ENCODE data around the gene DNAJC22. TPM values are rescaled to one million over a fixed set of nuclear protein-coding genes. Genes with fewer than 3 reads are reported as not detected.

The DNAJC22 gene
- total and polyA plus RNA-seq, 2 donors from 2014 or later = 15.1 to 16.2 TPM

DNA sequence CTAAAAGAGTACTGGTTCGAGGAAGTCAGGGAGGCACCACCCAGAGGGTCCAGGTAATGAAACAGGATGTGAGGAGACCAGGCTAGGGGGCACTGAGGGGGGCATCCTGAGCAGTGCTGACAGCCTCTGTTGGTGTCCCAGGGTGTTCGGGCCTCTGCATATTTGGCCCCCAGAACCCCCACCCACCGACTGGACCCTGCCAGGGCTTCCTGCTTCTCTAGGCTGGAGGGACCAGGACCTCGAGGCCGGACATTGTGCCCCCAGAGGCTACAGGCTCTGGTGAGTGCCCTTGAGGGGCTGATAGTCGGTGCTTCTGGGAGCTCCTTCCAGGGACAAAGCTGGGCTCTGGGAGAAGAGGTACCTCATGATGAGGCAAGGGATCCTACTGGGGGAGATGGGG is 21.1 kb upstream of the DNAJC22 start:
- Histone ChIP-seq H3K27ac (ENCODE audit: low read depth in 2 of 2, low read length in 2 of 2) (no peak overlapping the region), H3K9me3 (ENCODE audit: control insufficient read depth in 2 of 3, insufficient read depth in 1 of 3, low read length in 3 of 3) (no peaks in the 10 kb centered on the region), H3K36me3 (ENCODE audit: control insufficient read depth in 2 of 3, insufficient read depth in 3 of 3, low read length in 3 of 3) (no peaks in the 10 kb centered on the region), H3K4me1 (ENCODE audit: control insufficient read depth in 2 of 3, insufficient read depth in 2 of 3, low read depth in 1 of 3, low read length in 3 of 3) (peaks cover 0 to 9% (median 0%) of the 10 kb centered on the region in 3 donors), H3K9ac (ENCODE audit: low read length in 3 of 3) (no peak overlapping the region), H3K27me3 (ENCODE audit: control insufficient read depth, insufficient read depth, low read length) (no peaks in the 10 kb centered on the region), H3K4me3 (ENCODE audit: low read length in 3 of 3) (no peak overlapping the region)
- FAIRE-seq (no peak), DNase-seq (no peak)
- TF ChIP-seq, protein P1, sequence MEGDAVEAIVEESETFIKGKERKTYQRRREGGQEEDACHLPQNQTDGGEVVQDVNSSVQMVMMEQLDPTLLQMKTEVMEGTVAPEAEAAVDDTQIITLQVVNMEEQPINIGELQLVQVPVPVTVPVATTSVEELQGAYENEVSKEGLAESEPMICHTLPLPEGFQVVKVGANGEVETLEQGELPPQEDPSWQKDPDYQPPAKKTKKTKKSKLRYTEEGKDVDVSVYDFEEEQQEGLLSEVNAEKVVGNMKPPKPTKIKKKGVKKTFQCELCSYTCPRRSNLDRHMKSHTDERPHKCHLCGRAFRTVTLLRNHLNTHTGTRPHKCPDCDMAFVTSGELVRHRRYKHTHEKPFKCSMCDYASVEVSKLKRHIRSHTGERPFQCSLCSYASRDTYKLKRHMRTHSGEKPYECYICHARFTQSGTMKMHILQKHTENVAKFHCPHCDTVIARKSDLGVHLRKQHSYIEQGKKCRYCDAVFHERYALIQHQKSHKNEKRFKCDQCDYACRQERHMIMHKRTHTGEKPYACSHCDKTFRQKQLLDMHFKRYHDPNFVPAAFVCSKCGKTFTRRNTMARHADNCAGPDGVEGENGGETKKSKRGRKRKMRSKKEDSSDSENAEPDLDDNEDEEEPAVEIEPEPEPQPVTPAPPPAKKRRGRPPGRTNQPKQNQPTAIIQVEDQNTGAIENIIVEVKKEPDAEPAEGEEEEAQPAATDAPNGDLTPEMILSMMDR (IDR thresholded peaks at IDR 0.05; ENCODE audit: borderline replicate concordance, extremely low read depth, insufficient read depth) = no peak
- intact Hi-C loops (cut with DNase I) = no loop called here

DNA sequence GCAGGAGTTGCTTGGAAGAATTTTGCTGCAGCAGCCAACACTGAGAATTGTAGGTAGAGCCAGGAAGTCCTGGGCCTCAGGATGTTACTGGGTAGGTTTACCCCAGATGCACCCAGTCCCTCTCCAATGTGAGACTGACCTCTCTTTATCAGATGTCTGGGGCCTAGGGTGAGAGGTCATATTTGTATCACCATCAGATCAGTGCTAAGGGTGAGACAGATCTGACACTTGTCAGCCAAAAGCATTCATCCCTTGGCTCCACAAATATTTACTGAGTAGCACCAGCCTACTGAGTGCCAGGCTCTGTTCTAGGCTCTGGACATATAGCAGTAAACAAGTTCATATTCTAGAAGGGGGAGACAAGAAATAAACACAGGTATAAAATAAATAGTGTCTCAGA is 19.3 kb upstream of the DNAJC22 start:
- TF ChIP-seq, protein P1 (IDR thresholded peaks at IDR 0.05; ENCODE audit: borderline replicate concordance, extremely low read depth, insufficient read depth) = no peak
- H3K27me3 ChIP-seq (ENCODE audit: control insufficient read depth, insufficient read depth, low read length) = no peaks in the 10 kb centered on the region
- no peak overlapping the region for H3K27ac ChIP-seq (ENCODE audit: low read depth in 2 of 2, low read length in 2 of 2)
- H3K9me3 ChIP-seq (ENCODE audit: control insufficient read depth in 2 of 3, insufficient read depth in 1 of 3, low read length in 3 of 3) = no peaks in the 10 kb centered on the region
- H3K4me3 ChIP-seq (ENCODE audit: low read length in 3 of 3) = no peak overlapping the region
- FAIRE-seq = no peak
- no peak overlapping the region for H3K9ac ChIP-seq (ENCODE audit: low read length in 3 of 3)
- peaks cover 0 to 9% (median 0%) of the 10 kb centered on the region in 3 donors for H3K4me1 ChIP-seq (ENCODE audit: control insufficient read depth in 2 of 3, insufficient read depth in 2 of 3, low read depth in 1 of 3, low read length in 3 of 3)
- no peak for DNase-seq
- no peaks in the 10 kb centered on the region for H3K36me3 ChIP-seq (ENCODE audit: control insufficient read depth in 2 of 3, insufficient read depth in 3 of 3, low read length in 3 of 3)
- intact Hi-C loops (cut with DNase I) = no loop called here

DNA sequence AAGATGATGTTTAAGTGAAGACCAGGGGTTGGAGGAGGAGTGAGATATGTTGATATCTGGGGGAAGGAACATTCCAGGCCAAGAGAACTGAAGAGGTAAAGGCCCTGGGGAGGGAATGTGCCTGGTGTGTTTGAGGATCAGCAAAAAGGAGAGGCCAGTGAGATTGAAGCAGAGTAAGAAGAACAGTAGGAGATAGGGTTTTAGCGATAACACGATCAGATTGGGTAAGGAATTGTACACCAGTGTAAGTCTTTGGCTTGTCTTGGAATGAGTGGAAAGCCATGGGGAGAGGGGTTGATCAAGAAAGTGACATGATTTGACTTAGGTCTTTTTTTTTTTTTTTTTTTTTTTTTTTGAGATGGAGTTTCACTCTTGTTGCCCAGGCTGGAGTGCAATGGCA is 18.8 kb upstream of the DNAJC22 start:
- intact Hi-C loops (cut with DNase I) = no loop called here
- DNase-seq (no peak), FAIRE-seq (no peak)
- H3K4me3 ChIP-seq (ENCODE audit: low read length in 3 of 3) = no peak overlapping the region
- H3K9ac ChIP-seq (ENCODE audit: low read length in 3 of 3) = no peak overlapping the region
- no peaks in the 10 kb centered on the region for H3K27me3 ChIP-seq (ENCODE audit: control insufficient read depth, insufficient read depth, low read length)
- H3K4me1 ChIP-seq (ENCODE audit: control insufficient read depth in 2 of 3, insufficient read depth in 2 of 3, low read depth in 1 of 3, low read length in 3 of 3) = peaks cover 0 to 9% (median 0%) of the 10 kb centered on the region in 3 donors
- no peaks in the 10 kb centered on the region for H3K9me3 ChIP-seq (ENCODE audit: control insufficient read depth in 2 of 3, insufficient read depth in 1 of 3, low read length in 3 of 3)
- no peaks in the 10 kb centered on the region for H3K36me3 ChIP-seq (ENCODE audit: control insufficient read depth in 2 of 3, insufficient read depth in 3 of 3, low read length in 3 of 3)
- TF ChIP-seq, protein P1 (IDR thresholded peaks at IDR 0.05; ENCODE audit: borderline replicate concordance, extremely low read depth, insufficient read depth) = no peak
- H3K27ac ChIP-seq (ENCODE audit: low read depth in 2 of 2, low read length in 2 of 2) = no peak overlapping the region

DNA sequence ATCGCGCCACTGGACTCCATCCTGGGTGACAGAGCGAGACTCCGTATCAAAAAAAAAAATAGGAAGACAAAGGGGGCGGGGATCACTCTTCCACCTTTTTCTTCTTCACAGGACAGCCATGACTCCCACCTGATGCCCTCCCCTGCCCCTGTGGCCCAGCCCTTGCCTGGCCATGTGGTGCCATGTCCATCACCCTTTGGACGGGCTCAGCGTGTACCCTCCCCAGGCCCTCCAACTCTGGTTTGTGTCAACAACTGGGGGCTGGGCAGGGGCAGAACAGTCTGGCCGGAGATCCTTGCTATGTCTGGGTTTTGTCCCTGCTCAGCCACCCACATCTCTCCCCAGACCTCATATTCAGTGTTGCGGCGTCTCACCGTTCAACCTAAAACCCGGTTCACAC is 17.9 kb upstream of the DNAJC22 start:
- intact Hi-C loops (cut with DNase I) = no loop called here
- DNase-seq (no peak), FAIRE-seq (no peak)
- H3K27ac ChIP-seq (ENCODE audit: low read depth in 2 of 2, low read length in 2 of 2) = no peak overlapping the region
- H3K9me3 ChIP-seq (ENCODE audit: control insufficient read depth in 2 of 3, insufficient read depth in 1 of 3, low read length in 3 of 3) = no peaks in the 10 kb centered on the region
- peaks cover 0 to 3% (median 0%) of the 10 kb centered on the region in 3 donors for H3K4me1 ChIP-seq (ENCODE audit: control insufficient read depth in 2 of 3, insufficient read depth in 2 of 3, low read depth in 1 of 3, low read length in 3 of 3)
- no peaks in the 10 kb centered on the region for H3K36me3 ChIP-seq (ENCODE audit: control insufficient read depth in 2 of 3, insufficient read depth in 3 of 3, low read length in 3 of 3)
- H3K9ac ChIP-seq (ENCODE audit: low read length in 3 of 3) = no peak overlapping the region
- TF ChIP-seq, protein P1 (IDR thresholded peaks at IDR 0.05; ENCODE audit: borderline replicate concordance, extremely low read depth, insufficient read depth) = no peak
- no peak overlapping the region for H3K4me3 ChIP-seq (ENCODE audit: low read length in 3 of 3)
- H3K27me3 ChIP-seq (ENCODE audit: control insufficient read depth, insufficient read depth, low read length) = peaks cover 6% of the 10 kb centered on the region
